GF-D8 (cell line): ENCODE results near the gene CHD2.

Experiments used
- DNase-seq: peaks from one replicate; lab custom pipeline; 2025; lab: John Stamatoyannopoulos, UW

The CHD2 gene

GRCh38 chr15:93068581-93069199 is 168.6 kb downstream of the CHD2 start:
- DNase-seq: no peak

GRCh38 chr15:93070132-93070531 is 170.0 kb downstream of the CHD2 start:
- no peak for DNase-seq

- no peak for DNase-seq
These were observed 170.6 kb downstream of the CHD2 start for GRCh38 chr15:93070551-93071296.

- DNase-seq: no peak
These were observed 171.4 kb downstream of the CHD2 start for GRCh38 chr15:93071469-93071936.

GRCh38 chr15:93072011-93072410 is 171.9 kb downstream of the CHD2 start:
- no peak for DNase-seq

GRCh38 chr15:93072411-93073394 is 172.6 kb downstream of the CHD2 start:
- DNase-seq: no peak

- no peak for DNase-seq
These were observed 173.4 kb downstream of the CHD2 start for GRCh38 chr15:93073465-93073952.

- no peak for DNase-seq
These were observed 174.5 kb downstream of the CHD2 start for GRCh38 chr15:93074599-93074998.

GRCh38 chr15:93076217-93076616 is 176.1 kb downstream of the CHD2 start:
- no peak for DNase-seq

GRCh38 chr15:93076875-93077274 is 176.8 kb downstream of the CHD2 start:
- no peak for DNase-seq
